HG02938 (cell line): ENCODE results near the gene DYNLT2B.
"Not testable (repeated sequence)": the region's sequence is repeated elsewhere in the genome, so short reads cannot be mapped to it uniquely, and the experiment has no call there.

Experiments used
- ATAC-seq: cut with Tn5 transposase; IDR thresholded peaks from one replicate; pipeline ENCODE4 v1.9.1; 2021; ENCODE audit warnings: mild to moderate bottlenecking, moderate library complexity; ENCODE audit not compliant: unreplicated experiment

Gene DYNLT2B

DNA sequence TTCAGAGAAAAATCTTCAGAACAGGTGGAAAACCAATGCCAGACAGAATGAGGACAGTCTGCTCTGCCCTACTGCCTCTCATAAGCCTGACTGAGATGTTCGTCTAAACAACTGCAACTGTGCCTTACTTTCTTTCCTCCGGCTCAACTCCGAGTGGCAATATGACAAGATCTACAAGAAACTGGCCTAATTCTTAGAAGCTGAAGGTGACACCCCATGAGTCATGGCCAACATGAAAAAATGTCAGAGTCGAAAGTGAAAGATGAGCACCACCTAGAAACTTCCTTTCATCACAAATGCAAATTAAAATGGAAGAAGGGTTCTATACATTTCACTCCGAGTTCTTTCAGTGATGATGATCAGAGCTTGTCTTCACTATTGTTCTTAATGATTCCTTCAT is 43.5 kb downstream of the DYNLT2B start:
- ATAC-seq = peak; percentile 91

GRCh38 chr3:196273655-196274054 is 44.4 kb downstream of the DYNLT2B start:
- ATAC-seq = no peak

DNA sequence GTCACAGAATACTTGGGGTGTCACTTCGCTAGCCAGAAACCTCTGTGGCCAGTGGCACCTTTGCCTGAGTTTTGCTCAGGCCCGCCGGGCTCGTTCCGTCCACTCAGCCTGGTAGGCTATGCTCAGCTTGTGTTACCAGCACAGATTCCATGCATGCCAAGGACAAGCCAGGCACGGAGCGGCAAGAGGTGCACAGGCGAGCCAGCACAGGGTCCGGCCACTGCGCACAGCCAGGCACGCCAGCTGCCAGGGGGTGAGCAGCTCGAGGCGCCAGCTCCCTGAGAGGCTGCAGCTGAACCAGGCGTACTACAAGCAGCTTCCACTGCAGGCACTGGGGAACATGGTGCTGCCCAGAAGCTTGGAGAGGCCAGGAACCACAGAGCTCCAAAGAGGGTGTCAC is 45.2 kb downstream of the DYNLT2B start:
- no peak for ATAC-seq

DNA sequence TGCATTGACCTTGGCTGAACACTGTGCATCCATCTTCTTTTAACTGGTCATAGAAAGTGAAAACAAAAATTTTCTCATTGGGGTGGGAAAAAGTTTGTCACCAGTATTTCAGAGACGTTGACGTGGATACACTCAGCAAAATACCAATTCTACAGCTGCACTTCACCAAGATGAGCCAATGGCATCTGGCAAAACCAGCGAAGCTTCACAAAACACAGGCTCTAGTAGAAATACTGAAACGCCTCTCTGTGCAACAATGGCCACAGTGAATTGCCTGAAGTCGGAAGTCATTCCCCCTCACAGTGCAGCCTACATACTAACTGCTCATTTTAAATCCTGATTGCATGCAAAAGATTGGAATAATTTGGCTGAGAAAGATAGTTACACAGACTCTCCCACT is 47.5 kb downstream of the DYNLT2B start:
- ATAC-seq = no peak

GRCh38 chr3:196268284-196269163 is 49.5 kb downstream of the DYNLT2B start:
- ATAC-seq = no peak

- no peak for ATAC-seq
Observed at GRCh38 chr3:196263819-196264218, 54.2 kb downstream of the DYNLT2B start.

DNA sequence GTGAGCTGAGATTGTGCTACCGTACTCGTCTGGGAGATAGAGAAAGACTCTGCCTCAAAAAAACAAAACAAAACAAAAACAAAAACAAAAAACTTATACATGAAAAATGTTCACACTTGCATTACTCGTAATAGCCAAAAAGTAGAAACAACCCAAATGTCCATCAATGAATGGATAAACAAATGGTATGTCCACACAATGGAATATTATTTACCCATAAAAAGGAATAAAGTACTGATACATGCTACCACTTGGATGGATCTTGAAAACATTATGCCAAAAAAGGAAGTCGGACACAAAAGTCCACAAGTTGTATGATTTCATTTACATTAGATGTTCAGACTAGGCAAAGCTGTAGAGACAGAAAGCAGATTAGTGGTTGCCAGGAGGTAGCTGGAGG is 57.3 kb downstream of the DYNLT2B start:
- no peak for ATAC-seq

GRCh38 chr3:196255776-196256175 is 62.3 kb downstream of the DYNLT2B start:
- no peak for ATAC-seq

DNA sequence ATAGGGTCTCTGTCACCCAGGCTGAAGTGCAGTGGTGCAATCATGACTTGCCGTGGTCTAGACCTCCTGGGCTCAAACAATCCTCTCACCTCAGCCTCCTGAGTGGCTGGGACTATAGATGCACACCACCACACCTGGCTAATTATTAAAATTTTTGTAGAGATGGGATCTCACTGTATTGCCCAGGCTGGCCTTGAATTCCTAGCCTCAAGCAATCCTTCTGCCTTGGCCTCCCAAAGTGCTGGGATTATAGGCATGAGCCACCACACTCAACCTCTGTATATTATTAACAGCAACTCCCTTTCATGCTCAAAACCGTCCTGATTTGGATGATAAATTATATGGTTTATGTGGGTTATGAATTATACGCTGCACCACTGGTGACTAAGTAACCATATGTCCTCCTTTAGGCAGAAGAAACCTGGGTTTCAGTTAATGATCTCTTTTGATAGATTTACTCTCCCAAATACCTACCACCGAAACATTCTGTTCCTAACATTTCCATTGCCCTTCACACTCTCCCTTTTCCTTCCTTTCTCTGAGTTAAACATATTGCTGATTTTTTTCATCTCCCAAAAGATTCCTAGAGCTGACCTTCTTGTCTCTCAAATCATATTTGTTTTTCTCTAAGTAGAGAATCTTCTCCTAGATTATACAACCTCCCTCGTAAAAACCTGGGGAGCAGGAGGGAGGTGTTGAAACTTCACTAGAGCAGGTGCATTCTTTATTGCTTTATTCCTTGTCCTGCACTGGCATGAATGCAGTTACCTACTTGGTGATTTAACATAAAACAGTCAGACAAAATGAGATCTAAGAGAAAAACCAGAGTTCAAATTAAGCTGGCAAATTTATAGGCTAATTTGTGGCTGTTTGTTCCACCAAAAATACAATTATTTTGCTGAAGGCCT is 63.4 kb downstream of the DYNLT2B start:
- ATAC-seq = no peak

DNA sequence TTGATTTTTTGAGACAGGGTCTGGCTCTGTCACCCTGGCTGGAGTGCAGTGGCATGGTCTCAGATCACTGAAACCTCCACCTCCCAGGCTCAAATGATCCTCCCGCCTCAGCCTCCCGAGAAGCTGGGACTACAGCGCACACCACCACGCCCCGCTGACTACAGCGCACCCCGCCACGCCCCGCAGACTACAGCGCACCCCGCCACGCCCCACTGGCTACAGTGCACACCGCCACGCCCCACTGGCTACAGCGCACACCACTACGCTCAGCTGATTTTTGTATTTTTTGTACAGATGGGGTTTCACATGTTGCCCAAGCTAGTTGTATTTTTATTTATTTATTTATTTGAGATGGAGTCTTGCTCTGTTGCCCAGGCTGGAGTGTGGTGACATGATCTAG is 66.1 kb downstream of the DYNLT2B start:
- no peak for ATAC-seq

DNA sequence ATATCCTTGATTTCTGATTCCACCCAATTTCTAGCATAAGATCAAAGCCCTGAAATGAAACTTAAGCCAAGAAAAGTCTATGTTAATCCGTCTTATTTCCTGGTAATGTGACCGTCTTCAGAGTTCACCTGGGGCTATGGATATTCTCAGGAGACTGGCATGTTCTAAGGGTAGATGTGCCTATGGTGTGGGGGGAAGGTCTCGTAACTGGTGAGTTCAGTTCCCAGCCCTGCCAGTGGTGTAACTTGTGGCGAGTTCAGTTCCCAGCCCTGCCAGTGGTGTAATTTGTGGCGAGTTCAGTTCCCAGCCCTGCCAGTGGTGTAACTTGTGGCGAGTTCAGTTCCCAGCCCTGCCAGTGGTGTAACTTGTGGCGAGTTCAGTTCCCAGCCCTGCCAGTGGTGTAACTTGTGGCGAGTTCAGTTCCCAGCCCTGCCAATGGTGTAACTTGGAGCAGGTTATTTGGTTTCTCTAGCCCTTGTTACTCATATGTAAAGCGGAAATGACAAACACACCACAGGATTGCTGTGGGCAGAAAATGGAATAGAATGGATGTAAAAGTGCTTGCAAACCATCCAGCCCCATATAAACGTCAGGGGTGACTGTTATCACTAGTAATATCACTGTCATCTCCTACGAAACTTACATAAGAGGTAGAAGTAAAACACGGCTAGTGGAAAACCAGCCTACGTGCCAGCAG is 71.3 kb downstream of the DYNLT2B start:
- no peak for ATAC-seq

DNA sequence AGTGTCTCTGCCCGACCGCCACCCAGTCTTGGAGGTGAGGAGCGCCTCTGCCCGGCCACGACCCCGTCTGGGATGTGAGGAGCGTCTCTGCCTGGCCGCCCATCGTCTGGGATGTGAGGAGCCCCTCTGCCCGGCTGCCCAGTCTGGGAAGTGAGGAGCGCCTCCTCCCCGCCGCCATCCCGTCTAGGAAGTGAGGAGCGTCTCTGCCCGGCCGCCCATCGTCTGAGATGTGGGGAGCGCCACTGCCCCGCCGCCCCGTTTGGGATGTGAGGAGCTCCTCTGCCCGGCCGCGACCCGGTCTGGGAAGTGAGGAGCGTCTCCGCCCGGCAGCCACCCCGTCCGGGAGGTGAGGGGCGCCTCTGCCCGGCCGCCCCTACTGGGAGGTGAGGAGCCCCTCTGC is 73.9 kb downstream of the DYNLT2B start:
- ATAC-seq = not testable (repeated sequence)

DNA sequence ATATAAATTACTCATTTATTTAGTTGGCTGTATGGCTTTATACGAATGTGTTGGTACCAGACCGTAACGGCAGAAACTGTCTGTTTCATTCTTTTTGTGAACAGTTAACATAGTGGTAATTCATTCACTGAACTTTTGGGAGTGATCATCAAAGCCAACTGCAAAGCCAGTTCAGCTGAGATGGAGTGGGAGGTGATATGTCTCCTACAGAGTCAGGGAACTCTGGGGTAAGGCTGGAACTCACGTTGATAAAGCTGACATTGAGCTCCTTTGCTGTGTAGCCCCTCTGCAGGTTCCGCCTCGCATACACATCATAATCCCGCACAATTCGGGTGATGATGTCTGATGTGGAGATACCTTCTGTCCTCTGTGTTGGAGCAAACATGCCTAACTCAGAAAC is 76.3 kb downstream of the DYNLT2B start:
- no peak for ATAC-seq
